ENCODE data around the gene CRTC3.

DNA sequence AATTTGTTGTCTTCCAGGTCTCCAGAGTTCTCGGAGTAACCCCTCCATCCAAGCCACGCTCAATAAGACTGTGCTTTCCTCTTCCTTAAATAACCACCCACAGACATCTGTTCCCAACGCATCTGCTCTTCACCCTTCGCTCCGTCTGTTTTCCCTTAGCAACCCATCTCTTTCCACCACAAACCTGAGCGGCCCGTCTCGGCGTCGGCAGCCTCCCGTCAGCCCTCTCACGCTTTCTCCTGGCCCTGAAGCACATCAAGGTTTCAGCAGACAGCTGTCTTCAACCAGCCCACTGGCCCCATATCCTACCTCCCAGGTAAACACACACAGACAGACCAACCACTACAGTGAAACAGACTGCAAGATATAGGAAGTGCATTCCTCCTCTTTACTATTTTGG lies 99.5 kb downstream of the CRTC3 start:
- TF ChIP-seq POLR2A (IDR thresholded peaks at IDR 0.05) (no peak), CTCF (IDR thresholded peaks at IDR 0.05) (no peak)
